Stimulated activated CD4-positive, alpha-beta T cell treated with anti-CD3 and anti-CD28 coated beads, Interleukin-1b, Interleukin-23, amount 100 ng/mL, for 48 hours (primary cell): ENCODE results near the gene CBX3.
"Not testable (repeated sequence)": the region's sequence is repeated elsewhere in the genome, so short reads cannot be mapped to it uniquely, and the experiment has no call there.

Experiments used
- DNase-seq: peaks from one replicate; pipeline ENCODE4 v3.0.0-alpha.2; 2020

The CBX3 gene

DNA sequence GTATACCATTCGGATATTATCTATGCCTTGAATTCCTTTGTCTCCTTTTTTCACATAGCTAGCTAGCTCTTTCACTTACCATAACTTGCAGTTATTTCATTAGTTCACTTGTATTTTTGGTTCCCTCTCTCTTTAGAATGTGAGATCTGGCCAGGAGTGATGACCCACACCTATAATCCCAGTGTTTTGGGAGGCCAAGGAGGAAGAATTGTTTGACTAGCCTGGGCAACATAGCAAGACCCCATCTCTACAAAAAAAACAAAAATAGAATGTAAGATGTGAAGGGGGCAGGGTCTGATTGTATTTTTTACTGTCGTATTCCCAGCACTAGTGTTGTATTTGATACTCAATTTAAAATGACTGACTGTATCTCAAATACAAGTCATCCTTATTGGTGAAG is 29.9 kb upstream of the CBX3 start:
- no peak for DNase-seq

- no peak for DNase-seq
These were observed 29.5 kb upstream of the CBX3 start for GRCh38 chr7:26172048-26172447.

DNA sequence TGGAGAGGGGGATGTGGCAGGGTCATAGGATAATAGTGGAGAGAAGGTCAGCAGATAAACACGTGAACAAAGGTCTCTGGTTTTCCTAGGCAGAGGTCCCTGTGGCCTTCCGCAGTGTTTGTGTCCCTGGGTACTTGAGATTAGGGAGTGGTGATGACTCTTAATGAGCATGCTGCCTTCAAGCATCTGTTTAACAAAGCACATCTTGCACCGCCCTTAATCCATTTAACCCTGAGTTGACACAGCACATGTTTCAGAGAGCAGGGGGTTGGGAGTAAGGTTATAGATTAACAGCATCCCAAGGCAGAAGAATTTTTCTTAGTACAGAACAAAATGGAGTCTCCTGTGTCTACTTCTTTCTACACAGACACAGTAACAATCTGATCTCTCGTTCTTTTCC is 25.6 kb upstream of the CBX3 start:
- DNase-seq: not testable (repeated sequence)

GRCh38 chr7:26176696-26177095 is 24.8 kb upstream of the CBX3 start:
- DNase-seq: not testable (repeated sequence)

GRCh38 chr7:26177269-26177668 is 24.3 kb upstream of the CBX3 start:
- not testable (repeated sequence) for DNase-seq

GRCh38 chr7:26178272-26178960 is 23.1 kb upstream of the CBX3 start:
- DNase-seq: no peak

DNA sequence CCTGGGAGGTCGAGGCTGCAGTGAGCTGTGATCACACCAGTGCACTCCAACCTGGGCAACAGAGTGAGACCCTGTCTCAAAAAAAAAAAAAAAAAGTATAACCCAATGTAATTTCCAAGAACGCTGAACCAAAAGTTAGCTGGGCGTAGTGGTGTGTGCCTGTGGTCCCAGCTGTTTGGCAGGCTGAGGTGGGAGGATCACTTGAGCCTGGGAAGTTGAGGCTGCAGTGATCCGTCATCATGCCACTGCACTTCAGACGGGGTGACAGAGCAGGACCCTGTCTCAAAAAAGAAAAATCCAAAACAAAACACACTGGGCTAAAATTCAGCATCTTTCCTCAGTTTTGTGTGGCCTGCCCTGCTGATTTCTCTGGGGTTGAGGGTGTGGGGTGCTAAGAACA is 22.1 kb upstream of the CBX3 start:
- no peak for DNase-seq

DNA sequence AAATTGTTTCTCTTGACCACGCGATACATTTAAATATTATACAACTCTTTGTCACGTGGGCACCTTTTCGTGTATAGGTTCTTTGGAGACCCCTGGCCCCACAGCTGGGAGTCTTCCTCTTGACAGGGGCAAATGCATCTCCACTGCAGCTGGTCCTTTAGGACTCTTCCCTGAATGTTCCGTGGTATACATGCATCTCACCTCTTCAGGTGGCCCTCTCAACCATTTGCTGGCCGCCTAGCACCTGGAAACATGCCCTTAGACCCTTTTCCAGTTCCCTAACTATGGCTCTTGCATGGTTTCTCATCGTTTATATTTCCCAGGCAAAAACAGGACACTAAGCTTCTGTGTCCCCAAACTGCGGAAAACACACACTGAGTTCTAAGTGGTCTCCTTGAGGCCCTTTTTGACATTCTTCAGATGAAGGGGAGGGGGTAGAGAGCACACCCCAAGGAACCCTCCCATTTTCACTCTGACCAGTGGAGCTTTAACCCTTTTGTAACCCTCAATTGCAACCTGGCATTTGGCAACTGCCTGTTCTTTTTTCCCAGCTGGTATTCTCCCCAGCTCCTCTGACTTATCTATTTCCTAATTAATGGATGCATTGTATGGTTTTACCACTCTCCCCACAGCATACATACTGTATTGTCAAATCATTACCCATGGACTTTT is 21.6 kb upstream of the CBX3 start:
- DNase-seq: no peak

DNA sequence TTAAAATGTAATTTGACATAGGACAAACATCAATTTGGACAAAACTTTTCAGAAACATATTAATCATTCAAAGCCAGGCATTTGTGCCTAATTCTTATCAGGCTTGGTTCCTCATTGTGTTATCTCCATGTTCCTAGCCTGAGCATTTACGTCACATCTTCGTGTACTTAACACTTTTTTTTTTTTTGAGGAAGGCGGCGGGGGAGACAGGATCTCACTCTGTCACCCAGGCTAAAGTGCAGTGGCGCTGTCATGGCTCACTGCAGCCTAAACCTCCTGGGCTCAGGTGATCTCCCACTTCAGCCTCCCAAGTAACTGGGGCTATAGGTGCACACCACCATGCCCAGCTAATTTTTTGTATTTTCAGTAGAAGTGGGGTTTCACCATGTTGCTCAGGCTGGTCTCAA is 20.8 kb upstream of the CBX3 start:
- no peak for DNase-seq

GRCh38 chr7:26181474-26182227 is 19.9 kb upstream of the CBX3 start:
- DNase-seq: no peak

DNA sequence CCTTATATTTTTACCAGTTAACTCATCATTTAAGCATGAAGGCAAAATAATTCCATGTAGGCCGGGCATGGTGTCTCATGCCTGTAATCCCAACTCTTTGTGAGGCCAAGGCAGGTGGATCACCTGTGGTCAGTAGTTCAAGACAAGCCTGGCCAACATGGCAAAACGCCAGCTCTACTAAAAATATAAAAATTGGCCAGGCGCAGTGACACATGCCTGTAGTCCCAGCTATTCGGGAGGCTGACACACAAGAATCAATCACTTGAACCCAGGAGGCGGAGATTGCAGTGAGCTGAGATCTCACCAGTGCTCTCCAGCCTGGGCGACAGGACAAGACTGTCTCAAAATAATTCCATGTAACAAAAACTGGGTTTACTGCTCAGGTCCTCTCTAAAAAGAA is 19.3 kb upstream of the CBX3 start:
- DNase-seq: no peak

DNA sequence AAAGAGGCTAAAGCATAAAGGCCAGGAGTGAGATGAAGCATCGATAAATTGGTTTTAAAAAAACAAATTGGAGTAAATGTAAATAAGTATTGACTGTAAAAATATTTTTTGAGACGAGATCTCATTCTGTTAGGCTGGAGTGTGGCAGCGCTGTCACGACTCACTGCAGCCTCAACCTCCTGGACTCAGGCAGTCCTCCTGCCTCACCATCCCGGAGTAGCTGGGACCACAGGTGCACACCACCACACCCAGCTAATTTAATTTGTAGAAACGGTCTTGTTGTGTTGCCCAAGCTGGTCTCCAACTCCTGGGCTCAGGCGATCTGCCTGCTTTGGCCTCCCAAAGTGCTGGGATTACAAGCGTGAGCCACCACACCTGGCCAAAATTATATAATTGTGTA is 18.8 kb upstream of the CBX3 start:
- no peak for DNase-seq

DNA sequence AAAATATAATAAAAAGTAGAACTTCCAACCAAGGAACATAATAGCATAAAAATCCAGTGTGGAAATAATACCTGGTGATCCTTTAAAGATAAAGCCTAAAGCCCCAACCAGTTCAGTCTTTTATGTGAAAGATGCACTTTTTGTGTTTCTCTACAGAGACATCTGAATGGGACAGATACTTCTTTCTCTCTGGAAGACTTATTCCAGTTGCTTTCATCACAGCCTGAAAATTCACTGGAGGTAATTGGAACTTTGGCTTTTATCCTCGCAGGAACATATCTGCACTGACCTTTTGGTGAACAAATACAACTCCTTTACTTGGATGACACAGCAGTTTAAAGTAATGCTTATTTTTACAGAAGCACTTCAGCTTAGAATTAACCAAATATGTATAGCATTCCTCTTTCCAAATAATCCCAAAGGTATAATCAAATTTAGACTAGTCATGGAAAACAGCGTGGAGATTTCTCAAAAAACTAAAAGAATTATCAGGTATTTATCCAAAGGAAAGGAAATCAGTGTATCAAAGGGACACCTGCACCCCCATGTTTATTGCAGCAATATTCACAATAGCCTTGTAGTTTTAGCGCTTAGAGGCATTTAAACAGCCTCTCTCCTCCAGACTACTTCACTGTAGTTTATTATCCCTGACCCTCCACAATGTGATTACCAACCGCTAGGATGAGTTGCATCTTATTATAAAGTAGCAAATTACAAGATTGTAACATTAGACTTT is 17.8 kb upstream of the CBX3 start:
- no peak for DNase-seq

GRCh38 chr7:26184281-26185101 is 17.1 kb upstream of the CBX3 start:
- not testable (repeated sequence) for DNase-seq

- no peak for DNase-seq
These were observed 16.3 kb upstream of the CBX3 start for GRCh38 chr7:26185131-26185843.

- no peak for DNase-seq
These were observed 15.7 kb upstream of the CBX3 start for GRCh38 chr7:26185844-26186180.

GRCh38 chr7:26186364-26187311 is 14.9 kb upstream of the CBX3 start:
- DNase-seq: no peak

DNA sequence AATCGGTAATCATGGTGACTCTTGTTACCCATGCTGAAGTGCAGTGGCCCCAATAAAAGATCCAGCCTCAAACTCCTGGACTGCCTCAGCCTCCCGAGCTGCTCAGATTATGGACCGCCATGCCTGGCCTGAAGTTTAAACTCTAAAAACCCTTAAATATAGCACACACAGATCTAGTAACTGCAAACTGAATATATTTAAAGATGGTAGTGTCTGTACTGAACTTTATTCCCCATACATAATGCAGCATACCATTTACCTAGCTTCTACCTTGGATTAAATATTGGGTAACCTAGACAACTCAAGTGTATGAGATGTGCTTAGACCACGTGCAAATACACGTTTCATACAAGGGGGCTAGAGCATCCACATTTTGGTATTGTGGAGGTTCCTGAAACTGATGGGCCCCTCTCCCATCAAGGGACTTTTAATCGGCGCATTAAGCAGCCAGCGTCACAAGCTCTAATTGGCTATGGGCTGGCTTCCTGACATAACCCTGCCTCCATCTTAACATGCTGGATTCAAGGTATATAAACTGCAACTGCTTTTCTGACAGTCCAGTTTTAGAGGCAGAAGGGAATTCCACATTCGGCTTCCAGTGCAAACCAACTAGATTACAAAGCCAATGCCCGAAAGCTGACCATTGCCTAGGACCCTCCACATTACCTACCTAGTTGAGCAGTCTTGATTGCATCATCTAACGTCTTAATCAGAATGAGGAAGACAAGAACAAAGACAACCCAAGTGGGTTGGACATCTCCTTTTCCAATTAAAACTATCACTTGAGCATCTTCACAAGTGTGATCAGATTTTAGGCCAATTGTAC is 14.0 kb upstream of the CBX3 start:
- no peak for DNase-seq

DNA sequence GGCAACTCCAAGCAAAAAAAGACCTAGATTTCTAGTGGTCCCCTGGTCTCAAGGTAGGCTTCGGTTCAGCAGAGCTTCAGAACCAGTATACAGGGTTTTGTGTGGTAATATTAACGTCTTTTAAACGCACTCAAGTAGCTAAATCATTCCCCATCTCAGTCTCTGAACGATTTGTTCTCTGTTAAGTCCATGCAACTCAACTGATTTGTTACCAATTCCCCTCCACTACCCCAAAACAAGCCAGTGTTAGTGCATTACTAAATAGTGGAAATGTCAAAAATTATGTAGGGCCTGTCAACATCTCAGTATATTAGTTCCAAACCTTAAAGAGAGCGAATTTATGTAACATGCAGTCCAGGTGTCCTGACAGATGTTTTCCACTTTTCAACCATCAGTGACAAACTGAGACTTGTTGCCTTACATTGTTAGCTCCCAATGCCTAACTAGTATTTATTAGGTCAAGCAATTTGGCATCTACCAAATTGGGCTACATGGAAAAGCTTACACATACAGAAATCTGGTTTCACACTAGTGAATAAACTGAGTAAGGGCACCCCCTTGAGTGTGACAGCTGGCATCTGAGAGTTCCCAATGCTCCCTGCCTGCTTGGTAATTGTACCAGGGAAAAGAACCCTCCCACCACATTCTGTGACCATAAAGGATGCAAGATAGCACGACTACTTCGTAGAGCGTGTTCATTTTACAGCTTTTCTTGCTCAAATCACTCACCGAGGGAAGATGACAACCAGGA is 13.2 kb upstream of the CBX3 start:
- DNase-seq: peak; percentile 27
